ENCODE data around the gene FRYL. TPM values are rescaled to one million over a fixed set of nuclear protein-coding genes. Genes with fewer than 3 reads are reported as not detected.
"Not testable (repeated sequence)": the region's sequence is repeated elsewhere in the genome, so short reads cannot be mapped to it uniquely, and the experiment has no call there.

FRYL gene
- total RNA-seq, 1 experiment from 2014 or later: 53.9 TPM

GRCh38 chr4:48801016-48801715 is 21.1 kb upstream of the FRYL start:
- DNase-seq (ENCODE audit: unreplicated experiment): no peak
- ChIA-PET POLR2A (interaction anchor here (0.7 to 3.5 kb wide), 5 partner anchors 13 to 31 kb away, joined by 4 to 21 read pairs (median 5); partner anchors contain the start of genes FRYL and OCIAD1), CTCF (interaction anchor here (0.6 to 1.4 kb wide), 4 partner anchors 18 to 218 kb away, joined by 4 to 12 read pairs (median 4); no protein-coding TSS in a partner anchor)
- H3K9me3 Mint-ChIP-seq (ENCODE audit: unreplicated experiment): no peaks in the 10 kb centered on the region
- BruUV-seq (replicated peaks): no TSS peak
- TF ChIP-seq CTCF (IDR thresholded peaks at IDR 0.05; ENCODE audit: unreplicated experiment): no peak
- no peaks in the 10 kb centered on the region for H3K36me3 Mint-ChIP-seq (ENCODE audit: insufficient read depth, unreplicated experiment)
- intact Hi-C loops (cut with micrococcal nuclease): no loop called here
- H3K27ac Mint-ChIP-seq (ENCODE audit: low read depth, unreplicated experiment): peak overlapping the region; percentile 94
- peaks cover 17% of the 10 kb centered on the region for H3K4me1 Mint-ChIP-seq (ENCODE audit: insufficient read depth, unreplicated experiment)
- no peaks in the 10 kb centered on the region for H3K27me3 Mint-ChIP-seq (ENCODE audit: insufficient read depth, unreplicated experiment)
- H3K4me3 Mint-ChIP-seq (ENCODE audit: unreplicated experiment): no peak overlapping the region

DNA sequence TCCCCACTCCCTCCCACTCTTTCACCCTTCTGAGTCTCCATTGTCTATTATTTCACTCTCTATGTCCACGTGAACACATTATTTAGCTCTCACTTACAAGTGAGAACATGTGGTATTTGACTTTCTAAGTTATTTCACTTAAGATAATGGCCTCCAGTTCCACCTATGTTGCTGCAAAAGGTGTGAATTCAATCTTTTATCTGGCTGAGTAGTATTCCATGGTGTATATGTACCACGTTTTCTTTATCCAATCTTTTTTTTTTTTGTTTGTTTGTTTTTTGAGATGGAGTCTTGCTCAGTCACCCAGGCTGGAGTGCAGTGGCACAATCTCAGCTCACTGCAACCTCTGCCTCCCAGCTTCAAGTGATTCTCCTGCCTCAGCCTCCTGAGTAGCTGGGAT is 20.1 kb upstream of the FRYL start:
- H3K36me3 Mint-ChIP-seq (ENCODE audit: insufficient read depth, unreplicated experiment); H3K9me3 Mint-ChIP-seq (ENCODE audit: unreplicated experiment); H3K4me3 Mint-ChIP-seq (ENCODE audit: unreplicated experiment); intact Hi-C loops (cut with micrococcal nuclease); H3K27ac Mint-ChIP-seq (ENCODE audit: low read depth, unreplicated experiment); POLR2A ChIA-PET; BruUV-seq (replicated peaks); H3K27me3 Mint-ChIP-seq (ENCODE audit: insufficient read depth, unreplicated experiment); DNase-seq (ENCODE audit: unreplicated experiment): not testable (repeated sequence)
- H3K4me1 Mint-ChIP-seq (ENCODE audit: insufficient read depth, unreplicated experiment): peaks cover 17% of the 10 kb centered on the region
- CTCF ChIA-PET: interaction anchor here (0.7 to 1.4 kb wide), 2 partner anchors 30 to 145 kb away, joined by 3 to 12 read pairs; no protein-coding TSS in a partner anchor

DNA sequence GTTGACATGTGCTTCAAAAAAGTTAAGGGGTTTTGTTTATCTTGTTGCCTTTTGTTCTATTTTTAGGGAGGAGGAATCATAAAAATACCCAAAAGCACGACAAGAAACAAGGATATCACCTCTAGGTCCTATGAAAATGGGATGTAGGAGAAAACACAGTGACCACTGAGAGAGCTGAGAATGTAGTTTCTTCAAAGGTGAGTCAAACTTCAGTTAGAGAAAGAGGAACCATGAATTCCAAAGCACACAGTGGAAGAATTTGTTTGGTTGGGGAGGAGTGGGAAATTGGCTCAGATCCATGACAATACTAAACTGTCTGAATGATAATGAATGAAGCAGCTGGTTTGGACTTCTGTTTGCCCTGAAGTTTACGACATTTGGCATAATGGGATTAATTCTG is 19.1 kb upstream of the FRYL start:
- no peak overlapping the region for H3K27ac Mint-ChIP-seq (ENCODE audit: low read depth, unreplicated experiment)
- POLR2A ChIA-PET: interaction anchor here (0.5 to 1.0 kb wide), 3 partner anchors 18 to 155 kb away, joined by 3 to 5 read pairs (median 4); no protein-coding TSS in a partner anchor
- no peak overlapping the region for H3K4me3 Mint-ChIP-seq (ENCODE audit: unreplicated experiment)
- H3K9me3 Mint-ChIP-seq (ENCODE audit: unreplicated experiment): no peaks in the 10 kb centered on the region
- H3K4me1 Mint-ChIP-seq (ENCODE audit: insufficient read depth, unreplicated experiment): peaks cover 17% of the 10 kb centered on the region
- TF ChIP-seq CTCF (IDR thresholded peaks at IDR 0.05; ENCODE audit: unreplicated experiment): no peak
- CTCF ChIA-PET: no interaction called here
- intact Hi-C loops (cut with micrococcal nuclease): no loop called here
- BruUV-seq (replicated peaks): no TSS peak
- no peaks in the 10 kb centered on the region for H3K36me3 Mint-ChIP-seq (ENCODE audit: insufficient read depth, unreplicated experiment)
- DNase-seq (ENCODE audit: unreplicated experiment): no peak
- H3K27me3 Mint-ChIP-seq (ENCODE audit: insufficient read depth, unreplicated experiment): no peaks in the 10 kb centered on the region

- Mint-ChIP-seq H3K27me3 (ENCODE audit: insufficient read depth, unreplicated experiment) (no peaks in the 10 kb centered on the region), H3K9me3 (ENCODE audit: unreplicated experiment) (no peaks in the 10 kb centered on the region), H3K36me3 (ENCODE audit: insufficient read depth, unreplicated experiment) (no peaks in the 10 kb centered on the region), H3K27ac (ENCODE audit: low read depth, unreplicated experiment) (no peak overlapping the region), H3K4me3 (ENCODE audit: unreplicated experiment) (no peak overlapping the region), H3K4me1 (ENCODE audit: insufficient read depth, unreplicated experiment) (peaks cover 17% of the 10 kb centered on the region)
- no peak for TF ChIP-seq CTCF (IDR thresholded peaks at IDR 0.05; ENCODE audit: unreplicated experiment)
- ChIA-PET POLR2A (no interaction called here), CTCF (interaction anchor here (0.8 to 1.0 kb wide), 2 partner anchors 16 to 40 kb away, joined by 3 read pairs; no protein-coding TSS in a partner anchor)
- intact Hi-C loops (cut with micrococcal nuclease): no loop called here
- BruUV-seq (replicated peaks): no TSS peak
- DNase-seq (ENCODE audit: unreplicated experiment): no peak
These were observed 18.0 kb upstream of the FRYL start for GRCh38 chr4:48798117-48798516.
